HG03354 (cell line): Measurements from ENCODE around the gene CUL5.
A peak's percentile ranks its signal among the peaks of the same experiment; 100 is the strongest.

Source experiments
- ATAC-seq: cut with Tn5 transposase; IDR thresholded peaks from one replicate; pipeline ENCODE4 v1.9.1; 2021; ENCODE audit warnings: mild to moderate bottlenecking; ENCODE audit not compliant: unreplicated experiment, poor library complexity, severe bottlenecking

The CUL5 gene

DNA sequence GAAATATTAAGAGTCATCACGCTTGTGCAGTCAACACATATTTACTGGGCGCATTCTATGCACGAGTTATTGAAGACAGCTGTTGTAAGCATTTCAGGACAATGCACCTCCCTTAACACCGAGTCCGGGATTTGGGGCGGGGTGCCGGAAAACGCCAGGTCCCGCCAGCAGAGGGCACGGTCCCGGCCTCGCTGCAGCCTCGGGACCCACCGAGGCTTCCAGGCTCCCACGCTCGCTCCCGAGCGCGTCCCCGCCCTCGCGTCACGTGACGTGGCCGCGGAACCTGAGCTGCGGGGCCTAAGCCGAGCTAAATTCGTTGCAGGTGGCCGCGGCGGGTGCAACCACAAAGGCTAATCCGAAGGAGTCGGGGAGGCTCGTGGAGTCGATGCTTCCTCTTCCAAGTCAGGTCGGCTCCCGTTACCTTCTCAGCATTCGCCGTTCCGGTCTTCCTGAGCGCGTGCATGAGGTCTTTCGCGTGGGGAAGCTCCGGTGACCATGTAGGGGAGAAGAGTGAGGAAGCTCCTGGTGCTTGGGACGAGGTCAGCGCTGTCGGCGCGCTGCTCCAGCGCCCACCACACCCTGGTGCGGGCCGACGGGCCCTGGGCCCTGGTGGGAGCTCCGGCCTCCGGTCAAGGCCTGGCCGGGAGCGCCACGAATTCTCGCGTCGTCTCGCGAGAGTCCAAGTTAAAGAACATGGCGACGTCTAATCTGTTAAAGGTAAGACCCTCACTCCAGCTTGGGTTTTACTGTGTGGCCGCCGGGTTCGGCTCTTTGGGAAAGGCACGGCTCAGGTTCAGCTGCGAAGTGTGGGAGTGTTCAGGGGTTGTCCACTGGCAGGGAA is at the start of gene CUL5:
Gene CUL5 (plus strand): TSS at position 243 of the 841 bp plus-strand sequence. CDS start 451 bp downstream, at position 694.
- ATAC-seq: peak; percentile 90

DNA sequence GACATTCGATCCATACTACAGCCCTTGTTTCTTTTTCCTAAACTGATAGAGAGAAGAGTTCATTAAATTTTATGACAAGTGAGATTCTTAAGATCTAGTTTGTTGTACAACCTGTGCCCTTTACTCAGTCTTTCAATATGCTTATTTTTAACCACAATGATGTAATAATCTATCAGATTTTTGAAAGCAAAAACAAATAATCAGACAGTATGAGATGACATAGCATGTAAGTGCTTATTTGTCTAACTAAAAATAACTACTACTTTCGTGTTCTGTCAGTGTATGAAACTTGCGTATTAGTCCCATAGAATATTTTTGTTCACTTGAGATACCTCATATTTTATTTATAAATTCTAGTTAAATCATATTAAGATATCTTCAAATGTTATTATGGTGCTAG is 47.2 kb upstream of the CUL5 start:
- no peak for ATAC-seq

DNA sequence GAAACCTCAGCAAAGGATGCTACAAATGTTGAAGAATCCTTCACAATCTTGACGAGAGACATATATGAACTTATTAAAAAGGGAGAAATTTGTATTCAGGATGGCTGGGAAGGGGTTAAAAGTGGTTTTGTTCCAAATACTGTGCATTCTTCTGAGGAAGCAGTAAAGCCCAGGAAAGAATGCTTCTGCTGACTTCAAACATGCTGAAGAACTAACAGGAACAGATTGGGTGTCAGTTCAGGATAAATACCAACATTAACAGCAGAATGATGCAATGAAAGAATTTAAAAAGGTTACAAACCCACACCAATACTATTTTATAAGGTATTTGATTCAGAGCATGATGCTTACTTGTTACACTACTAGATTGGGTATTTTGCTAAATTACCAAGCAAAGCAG is 46.5 kb upstream of the CUL5 start:
- no peak for ATAC-seq

DNA sequence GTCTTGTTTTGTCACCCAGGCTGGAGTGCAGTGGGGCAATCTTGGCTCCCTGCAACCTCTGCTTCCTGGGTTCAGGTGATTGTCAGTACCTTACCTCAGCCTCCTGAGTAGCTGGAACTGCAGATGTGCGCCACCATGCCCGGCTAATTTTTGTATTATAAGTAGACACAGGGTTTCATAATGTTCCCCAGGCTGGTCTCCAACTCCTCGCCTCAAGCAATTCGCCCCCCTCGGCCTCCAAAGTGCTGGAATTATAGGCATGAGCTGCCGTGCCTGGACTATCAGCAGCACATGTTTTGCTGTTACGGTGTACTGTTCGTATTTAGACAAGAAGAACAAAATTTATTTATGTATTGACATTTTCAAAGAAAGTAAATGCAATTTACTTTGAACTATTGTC is 45.6 kb upstream of the CUL5 start:
- no peak for ATAC-seq

DNA sequence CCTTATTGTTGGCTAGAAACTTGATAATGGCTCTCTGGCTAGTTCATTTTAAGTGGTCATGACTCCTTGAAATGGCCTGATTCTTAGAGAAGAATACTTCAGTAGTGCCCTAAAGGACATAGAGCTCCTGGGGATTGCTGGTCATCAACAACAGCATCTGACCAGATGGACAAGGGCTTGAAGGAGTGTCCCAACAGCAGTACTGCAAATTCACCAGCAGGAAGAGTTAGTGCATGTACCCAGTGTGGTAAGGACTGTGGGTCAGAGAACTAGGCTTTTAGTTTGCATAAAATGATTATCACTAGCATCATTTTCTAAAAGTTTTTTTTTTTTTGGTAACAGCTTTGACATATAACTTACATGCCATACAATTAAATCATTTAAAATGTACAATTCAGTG is 39.5 kb upstream of the CUL5 start:
- ATAC-seq: no peak

DNA sequence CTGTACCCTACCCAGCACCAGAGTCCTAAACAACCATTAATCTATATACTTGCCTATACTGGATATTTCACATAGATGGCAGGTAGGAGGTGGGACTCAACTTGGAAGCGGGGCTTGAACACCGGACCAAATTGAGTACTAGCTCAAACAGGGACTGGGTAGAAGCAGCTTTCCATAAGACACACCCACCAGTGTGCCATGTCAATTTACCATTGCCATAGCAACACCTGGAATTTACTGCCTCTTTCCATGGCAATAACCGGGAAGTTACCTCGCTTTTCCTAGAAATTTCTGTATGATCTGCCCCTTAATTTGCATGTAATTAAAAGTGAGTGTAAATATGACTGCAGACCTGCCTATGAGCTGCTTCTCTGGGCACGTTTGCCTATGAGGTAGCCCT is 38.6 kb upstream of the CUL5 start:
- no peak for ATAC-seq

DNA sequence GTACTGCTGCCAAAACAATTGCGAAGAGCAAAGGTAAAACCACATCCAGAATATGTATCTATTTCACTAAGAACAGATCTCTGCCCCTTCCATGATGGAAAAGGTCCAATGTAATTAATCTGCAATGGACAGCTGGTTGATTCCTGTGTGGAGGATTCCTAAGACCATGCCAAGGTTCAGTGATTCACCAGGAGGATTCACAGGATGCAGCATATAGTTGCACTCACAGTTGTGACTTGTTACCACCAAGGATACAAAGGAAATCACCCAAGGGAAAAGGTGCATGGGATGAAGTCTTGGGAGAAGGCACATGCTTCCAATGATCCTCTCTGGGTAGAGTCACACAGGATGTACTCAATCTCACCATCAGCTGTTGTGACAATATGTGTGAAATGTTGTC is 35.1 kb upstream of the CUL5 start:
- ATAC-seq: no peak

DNA sequence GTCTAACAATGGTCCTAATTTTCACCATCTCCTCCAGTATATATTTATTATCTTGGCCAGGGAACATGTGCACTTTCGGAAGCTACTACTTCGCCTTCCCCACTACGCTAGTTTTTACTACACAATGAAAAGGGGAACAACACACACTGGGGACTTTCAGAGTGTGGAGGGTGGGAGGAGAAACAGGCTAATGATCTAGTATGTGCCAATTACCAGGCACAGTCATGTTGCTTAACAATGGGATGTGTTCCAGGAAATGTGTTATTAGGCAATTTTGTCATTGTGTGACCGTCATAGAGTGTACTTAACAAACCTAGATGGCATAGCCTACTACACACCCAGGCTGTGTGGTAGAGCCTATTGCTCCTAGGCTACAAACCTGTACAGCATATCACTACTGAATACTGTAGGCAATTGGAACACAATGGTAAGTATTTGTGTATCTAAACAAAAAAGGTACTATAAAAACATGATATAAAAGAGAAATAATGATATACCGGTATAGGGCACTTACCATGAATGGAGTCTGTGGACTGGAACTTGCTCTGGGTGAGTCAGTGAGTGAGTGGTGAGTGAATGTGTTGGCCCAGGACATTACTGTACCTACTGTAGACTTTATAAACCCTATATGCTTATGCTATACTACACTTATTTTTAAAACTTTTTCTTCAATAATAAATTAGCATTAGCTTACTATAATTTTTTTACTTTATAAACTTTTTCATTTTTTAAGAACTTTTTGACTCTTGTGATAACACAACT is 20.1 kb upstream of the CUL5 start:
- ATAC-seq: no peak

DNA sequence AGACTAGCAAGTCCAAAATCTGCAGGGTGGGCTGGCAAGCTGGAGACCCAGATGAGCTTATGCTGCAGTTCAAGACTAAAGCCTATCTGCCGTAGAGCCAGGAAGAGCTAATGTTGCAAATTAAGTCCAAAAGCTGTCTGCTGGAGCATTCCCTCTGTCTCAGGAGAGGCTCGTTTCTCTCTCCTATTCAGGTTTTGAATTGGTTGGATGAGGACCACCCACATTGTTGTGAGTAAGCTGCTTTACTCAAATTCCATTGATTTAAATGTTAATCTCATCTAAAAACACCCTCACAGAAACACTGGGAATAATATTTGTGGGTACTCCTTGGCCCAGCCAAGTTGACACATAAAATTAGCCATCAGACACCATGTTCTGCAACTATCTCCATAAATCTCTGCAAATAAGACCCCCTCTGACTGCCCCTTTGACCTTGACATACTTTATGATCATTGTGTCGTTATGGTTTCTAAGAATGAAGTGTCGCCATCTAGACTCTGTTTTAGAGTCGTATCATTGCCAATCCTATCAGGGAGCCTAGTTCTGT is 16.8 kb upstream of the CUL5 start:
- no peak for ATAC-seq

DNA sequence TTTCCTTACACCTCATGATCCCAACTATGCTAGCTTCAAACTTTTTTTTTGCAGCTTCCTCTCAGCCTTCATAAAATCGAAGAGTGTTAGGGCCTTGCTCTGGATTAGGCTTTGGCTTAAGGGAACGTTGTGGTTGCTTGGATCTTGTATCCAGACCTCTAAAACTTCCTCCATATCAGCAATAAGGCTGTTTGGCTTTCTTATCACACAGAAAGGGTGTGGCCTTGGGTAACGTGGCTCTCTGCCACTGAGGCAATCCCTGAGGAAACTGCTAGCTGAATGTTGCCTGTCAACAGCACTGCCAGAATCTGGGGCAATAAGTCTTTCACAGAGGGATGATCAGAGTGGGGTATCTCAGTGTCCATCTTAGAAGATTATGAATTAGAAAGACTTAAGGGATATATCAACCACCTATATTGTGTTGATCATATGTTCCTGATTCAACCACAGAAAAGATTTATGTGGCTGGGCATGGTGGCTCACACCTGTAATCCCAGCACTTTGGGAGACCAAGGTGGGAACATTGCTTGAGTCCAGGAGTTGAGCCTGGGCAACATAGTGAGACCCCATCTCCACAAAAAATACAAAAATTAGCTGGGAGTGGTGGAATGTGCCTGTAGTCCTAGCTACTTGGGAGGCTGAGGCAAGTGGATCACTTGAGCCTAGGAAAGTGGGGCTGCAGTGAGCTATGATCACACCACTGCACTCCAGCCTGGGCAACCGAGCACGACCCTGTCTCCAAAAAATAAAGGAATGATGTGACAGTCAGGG is 12.5 kb upstream of the CUL5 start:
- no peak for ATAC-seq

DNA sequence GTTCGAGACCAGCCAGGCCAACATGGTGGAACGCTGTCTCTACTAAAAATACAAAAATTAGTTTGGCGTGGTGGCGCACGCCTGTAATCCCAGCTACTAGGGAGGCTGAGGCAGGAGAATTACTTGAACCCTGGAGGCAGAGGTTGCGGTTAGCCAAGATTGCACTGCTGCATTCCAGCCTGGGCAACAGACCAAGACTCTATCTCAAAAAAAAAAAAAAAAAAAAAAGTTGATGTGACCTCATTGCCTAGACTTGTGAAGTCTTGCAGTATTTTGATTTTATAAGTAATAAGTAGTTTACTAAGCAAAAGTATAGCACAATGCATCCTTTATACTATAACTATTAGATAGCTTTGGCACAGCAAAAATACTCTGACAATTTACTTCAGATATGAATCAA is 9.9 kb upstream of the CUL5 start:
- no peak for ATAC-seq

DNA sequence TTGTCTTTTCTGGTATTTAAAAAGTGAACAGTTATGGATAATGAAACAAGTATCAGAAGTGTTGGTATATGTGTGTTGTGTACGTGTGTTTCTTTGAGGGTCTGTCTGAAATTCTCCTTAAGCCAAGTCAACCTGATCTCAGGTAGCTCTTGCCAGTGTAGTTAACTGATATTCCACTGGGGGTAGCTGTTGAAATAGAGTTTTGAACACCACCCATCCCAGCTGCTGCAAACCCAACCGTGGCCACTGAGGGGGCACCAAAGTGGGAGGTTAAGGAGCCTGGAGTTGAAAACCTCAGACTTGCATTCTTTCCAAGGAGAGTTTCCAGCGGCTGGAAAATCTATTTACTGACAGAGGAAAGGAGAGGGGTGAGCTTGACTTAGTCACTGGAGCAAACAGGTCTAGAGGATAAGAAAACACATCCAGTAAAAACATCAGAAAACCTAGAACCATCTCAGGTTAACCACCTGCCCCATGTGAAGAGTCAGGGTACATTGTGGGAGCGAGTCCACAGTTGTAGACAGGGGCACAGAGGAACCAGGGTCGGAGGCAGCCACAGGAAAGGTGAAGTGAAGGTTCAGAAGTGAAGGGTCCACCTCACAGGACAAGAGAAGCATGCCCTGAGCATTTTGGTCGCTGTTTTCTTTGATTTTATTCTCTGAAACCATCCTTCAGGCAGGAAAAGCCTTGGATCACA is 8.8 kb upstream of the CUL5 start:
- peak; percentile 96 for ATAC-seq

DNA sequence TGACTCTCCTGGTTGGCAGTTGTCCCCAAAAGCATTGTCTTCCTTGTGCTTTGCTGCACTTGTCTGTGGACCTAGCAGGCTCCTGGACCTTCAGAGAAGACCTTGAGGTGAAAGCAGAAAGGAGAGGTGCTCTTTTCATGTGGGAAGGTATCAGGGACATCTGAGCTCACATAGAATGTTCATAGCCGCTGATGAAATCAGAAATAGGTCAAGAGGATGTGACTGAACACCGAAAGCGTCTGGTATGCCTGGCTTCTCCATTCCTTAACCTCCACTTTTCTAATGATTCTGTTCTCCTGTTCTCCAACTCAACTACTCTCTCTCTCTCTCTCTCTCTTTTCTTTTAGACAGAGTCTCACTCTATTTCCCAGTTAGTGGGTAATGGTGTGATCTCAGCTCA is 6.2 kb upstream of the CUL5 start:
- ATAC-seq: no peak

DNA sequence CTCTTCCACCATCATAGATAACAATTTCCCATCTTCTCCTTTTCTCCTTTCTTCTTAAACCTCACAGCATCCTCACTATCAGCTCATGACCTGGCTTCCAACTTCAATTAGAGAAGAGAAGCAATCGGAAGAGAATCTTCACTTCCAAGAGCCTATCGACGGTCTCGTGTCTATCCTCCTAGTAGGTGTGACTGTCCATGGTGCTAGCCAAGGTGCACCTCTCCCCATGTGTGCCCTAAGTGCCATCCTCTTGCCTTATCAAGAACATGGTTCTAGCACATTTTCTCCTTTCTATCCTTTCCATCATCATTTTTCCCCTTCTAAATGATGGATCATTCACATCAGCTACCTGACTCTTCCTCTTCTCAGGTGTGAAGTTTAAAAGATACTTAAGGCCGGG is 5.1 kb upstream of the CUL5 start:
- no peak for ATAC-seq

DNA sequence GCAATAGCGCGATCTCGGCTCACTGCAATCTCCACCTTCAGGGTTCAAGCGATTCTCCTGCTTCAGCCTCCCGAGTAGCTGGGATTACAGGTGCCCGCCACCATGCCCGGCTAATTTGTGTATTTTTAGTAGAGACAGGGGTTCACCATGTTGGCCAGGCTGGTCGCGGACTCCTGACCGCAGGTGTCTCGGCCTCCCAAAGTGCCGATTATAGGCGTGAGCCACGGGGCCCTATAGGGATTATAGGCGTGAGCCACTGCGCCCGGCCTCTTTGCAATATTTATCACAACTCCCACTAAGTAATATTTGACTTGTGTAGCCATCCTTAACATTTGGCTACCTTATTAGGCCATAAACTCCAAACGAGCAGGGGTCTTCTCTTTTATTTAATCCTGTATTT is 879 bp upstream of the CUL5 start:
- no peak for ATAC-seq

DNA sequence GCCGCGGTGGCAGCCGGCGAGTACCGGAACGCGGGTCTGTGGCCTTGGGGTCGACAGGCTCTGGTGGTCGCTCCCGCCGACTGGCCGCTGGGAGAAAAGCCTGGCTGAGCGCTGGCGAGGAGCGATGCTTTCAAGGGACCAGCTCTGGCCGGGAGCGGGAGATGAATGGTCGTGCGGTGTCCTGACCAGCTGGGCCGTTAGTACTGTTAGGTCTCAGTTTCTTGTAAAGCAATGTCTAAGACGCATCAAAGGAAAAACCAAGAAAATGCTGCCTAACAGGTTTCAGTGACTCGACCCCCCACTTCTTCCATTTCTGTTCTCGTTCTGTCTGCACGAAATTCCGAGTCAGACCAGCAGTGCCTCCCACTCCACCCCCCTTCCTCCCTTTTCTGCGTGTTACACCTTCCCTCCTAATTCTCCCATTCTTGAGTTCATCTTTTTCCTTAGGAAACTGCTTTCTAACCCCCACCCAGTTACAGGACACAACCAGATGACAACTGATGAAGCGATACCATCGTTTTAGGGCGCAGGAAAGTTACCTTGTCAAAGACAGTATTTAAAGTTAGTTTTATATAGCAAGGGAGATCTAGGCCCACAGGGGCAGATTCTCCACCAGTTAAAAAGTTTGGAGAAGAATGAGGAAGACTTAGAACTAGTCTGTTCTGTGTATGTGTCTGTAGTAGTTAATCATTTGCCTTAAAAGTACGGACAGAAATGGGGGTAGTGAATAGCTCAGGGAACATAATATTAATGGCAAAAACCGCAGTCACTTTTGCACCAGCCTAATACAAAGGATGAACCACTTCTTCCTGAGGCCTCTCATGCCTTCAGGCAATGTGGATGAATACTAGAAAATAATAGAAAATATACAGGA is 1.0 kb downstream of the CUL5 start:
- ATAC-seq: peak; percentile 16

DNA sequence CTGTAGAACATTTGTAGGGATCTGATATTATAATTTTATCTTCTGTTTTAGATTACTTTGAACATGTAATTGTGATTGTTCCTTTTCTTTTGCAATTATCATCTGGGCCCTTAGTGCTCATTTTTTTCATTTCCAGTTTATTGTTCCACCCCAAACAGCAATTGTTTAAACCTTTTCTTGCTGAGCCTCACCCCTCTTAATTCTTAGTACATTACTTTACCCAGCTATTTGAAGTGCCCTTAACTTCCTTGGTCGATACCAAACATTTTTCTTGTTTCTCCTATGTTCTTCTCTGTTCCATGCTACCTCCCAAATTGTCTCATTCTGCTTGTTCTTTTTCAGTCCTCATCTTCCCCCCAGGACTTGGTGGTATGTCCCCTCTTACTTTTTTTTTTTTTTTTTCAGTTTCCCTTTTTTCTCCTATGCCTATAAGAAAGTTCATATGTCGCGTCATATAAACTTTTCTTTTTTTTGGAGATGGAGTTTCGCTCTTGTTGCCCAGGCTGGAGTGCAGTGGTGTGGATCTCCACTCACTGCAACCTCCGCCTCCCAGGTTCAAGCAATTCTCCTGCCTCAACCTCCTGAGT is 3.5 kb downstream of the CUL5 start:
- ATAC-seq: no peak

DNA sequence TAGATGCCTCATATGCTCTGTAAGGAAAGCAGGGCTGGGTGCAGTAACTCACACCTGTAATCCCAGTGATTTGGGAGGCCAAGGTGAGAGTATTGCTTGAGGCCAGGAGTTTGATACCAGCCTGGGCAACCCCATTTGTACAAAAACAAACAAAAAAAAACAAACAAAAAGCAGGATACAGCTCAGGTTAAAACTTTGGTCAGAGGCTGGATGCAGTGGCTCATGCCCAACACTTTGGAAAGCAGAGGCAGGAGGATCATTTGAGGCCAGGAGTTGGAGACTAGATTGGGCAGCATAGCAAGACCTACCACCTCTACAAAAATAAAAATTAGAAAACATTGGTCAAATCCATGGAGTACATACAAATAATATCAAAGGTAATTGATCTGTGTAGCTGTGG is 7.9 kb downstream of the CUL5 start:
- no peak for ATAC-seq
